Ishikawa (cell line): ENCODE measurements around the gene PLXNB1.

Source experiments
- CEBPB ChIP-seq: IDR thresholded peaks from 2 replicates; pipeline ENCODE4 v1.6.1; 2012
- CREB1 ChIP-seq: IDR thresholded peaks from 2 replicates; pipeline ENCODE4 v1.6.1; 2012; ENCODE audit warnings: low read depth
- EGR1 ChIP-seq: IDR thresholded peaks from 2 replicates; pipeline ENCODE4 v1.6.1; 2012
- EP300 ChIP-seq: IDR thresholded peaks from 2 replicates; pipeline ENCODE4 v1.6.1; 2012; ENCODE audit warnings: borderline replicate concordance
- FOXM1 ChIP-seq: IDR thresholded peaks from 2 replicates; pipeline ENCODE4 v1.6.1; 2012; ENCODE audit warnings: low read depth, borderline replicate concordance
- NFIC ChIP-seq: IDR thresholded peaks from 2 replicates; pipeline ENCODE4 v1.6.1; 2012
- RAD21 ChIP-seq: IDR thresholded peaks from 2 replicates; pipeline ENCODE4 v1.6.1; 2012; ENCODE audit warnings: low read depth
- TAF1 ChIP-seq: IDR thresholded peaks from 2 replicates; pipeline ENCODE4 v1.6.1; 2012; ENCODE audit warnings: low read depth, mild to moderate bottlenecking
- TCF12 ChIP-seq: IDR thresholded peaks from 2 replicates; pipeline ENCODE4 v1.6.1; 2012; ENCODE audit warnings: low read depth
- TEAD4 ChIP-seq: IDR thresholded peaks from 2 replicates; pipeline ENCODE4 v1.6.1; 2012
- YY1 ChIP-seq: IDR thresholded peaks from 2 replicates; pipeline ENCODE4 v1.6.1; 2012; ENCODE audit warnings: low read depth
- ZBTB7A ChIP-seq: IDR thresholded peaks from 2 replicates; pipeline ENCODE4 v1.6.1; 2012; ENCODE audit warnings: low read depth
- TF ChIP-seq, protein P1 (sequence below): IDR thresholded peaks from 2 replicates; pipeline ENCODE4 v1.6.1; 2012; ENCODE audit warnings: low read depth, mild to moderate bottlenecking
- TF ChIP-seq, protein P2 (sequence below): IDR thresholded peaks from 2 replicates; pipeline ENCODE4 v1.6.1; 2012
- TF ChIP-seq, protein P3 (sequence below): IDR thresholded peaks from 2 replicates; pipeline ENCODE4 v1.6.1; 2012

The PLXNB1 gene

DNA sequence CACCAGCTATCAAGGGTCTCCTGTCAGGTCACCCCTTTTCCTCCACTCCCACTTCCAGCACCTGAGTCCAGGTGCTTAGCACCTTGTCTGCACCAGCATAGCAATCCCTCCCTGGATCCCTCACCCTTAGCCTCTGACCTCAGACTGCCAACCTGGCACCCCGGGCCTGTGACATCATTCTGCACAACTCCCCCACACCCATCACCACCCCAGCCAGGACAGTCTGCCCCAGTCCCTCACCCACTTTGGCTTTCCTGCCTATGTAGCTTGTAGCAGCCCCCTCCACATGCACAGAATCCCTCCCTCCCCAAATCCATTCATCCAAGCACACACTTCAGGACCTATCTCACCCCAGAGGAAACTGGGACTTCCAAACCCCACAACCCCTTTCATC, 819 bp upstream of the PLXNB1 start:
- TF ChIP-seq TAF1 (no peak), CREB1 (no peak), YY1 (no peak), RAD21 (no peak), EGR1 (no peak), CEBPB (no peak), TEAD4 (no peak), ZBTB7A (no peak), NFIC (no peak), EP300 (no peak), FOXM1 (no peak), TCF12 (no peak)
- TF ChIP-seq, protein P1, sequence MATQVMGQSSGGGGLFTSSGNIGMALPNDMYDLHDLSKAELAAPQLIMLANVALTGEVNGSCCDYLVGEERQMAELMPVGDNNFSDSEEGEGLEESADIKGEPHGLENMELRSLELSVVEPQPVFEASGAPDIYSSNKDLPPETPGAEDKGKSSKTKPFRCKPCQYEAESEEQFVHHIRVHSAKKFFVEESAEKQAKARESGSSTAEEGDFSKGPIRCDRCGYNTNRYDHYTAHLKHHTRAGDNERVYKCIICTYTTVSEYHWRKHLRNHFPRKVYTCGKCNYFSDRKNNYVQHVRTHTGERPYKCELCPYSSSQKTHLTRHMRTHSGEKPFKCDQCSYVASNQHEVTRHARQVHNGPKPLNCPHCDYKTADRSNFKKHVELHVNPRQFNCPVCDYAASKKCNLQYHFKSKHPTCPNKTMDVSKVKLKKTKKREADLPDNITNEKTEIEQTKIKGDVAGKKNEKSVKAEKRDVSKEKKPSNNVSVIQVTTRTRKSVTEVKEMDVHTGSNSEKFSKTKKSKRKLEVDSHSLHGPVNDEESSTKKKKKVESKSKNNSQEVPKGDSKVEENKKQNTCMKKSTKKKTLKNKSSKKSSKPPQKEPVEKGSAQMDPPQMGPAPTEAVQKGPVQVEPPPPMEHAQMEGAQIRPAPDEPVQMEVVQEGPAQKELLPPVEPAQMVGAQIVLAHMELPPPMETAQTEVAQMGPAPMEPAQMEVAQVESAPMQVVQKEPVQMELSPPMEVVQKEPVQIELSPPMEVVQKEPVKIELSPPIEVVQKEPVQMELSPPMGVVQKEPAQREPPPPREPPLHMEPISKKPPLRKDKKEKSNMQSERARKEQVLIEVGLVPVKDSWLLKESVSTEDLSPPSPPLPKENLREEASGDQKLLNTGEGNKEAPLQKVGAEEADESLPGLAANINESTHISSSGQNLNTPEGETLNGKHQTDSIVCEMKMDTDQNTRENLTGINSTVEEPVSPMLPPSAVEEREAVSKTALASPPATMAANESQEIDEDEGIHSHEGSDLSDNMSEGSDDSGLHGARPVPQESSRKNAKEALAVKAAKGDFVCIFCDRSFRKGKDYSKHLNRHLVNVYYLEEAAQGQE, result no peak
- TF ChIP-seq, protein P2, sequence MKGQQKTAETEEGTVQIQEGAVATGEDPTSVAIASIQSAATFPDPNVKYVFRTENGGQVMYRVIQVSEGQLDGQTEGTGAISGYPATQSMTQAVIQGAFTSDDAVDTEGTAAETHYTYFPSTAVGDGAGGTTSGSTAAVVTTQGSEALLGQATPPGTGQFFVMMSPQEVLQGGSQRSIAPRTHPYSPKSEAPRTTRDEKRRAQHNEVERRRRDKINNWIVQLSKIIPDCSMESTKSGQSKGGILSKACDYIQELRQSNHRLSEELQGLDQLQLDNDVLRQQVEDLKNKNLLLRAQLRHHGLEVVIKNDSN, result no peak
- TF ChIP-seq, protein P3, sequence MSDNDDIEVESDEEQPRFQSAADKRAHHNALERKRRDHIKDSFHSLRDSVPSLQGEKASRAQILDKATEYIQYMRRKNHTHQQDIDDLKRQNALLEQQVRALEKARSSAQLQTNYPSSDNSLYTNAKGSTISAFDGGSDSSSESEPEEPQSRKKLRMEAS, result no peak

DNA sequence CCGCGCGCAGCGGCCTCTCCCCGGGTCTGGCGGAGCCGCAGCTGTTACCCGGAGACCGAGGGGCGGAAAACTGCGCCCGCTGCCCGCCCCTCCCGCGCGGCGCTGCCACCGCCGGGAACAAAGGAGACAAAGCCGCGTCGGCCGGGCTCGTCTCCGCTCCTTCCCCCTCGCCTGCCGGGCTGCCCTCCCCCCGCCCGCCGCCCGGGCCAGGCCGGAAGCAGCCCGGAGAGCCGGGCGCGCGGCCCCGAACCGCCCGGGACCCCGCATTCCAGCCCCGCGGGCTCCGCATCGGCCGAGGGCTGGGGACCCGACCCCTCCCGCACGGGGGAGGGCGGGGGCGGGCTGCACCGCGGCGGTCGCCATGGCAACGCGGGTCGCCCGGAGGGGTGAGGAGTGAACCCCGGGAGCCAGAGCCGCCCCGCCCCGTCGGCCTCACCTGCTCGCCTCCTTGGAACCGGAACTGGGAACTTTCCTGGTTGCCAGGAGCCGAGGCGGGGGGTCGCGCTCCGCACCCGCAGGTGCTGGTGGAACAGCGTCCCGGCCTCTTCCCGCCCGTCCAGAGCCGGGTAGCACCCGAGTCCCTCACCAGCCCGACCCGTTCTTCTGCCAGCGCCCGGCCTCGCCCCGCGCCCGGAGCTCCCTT, 448 bp downstream of the PLXNB1 start:
- TF ChIP-seq, protein P2, result 0 out of 2 replicates have a peak, but pooled peaks have one; percentile 13
- TF ChIP-seq EGR1 (peak; percentile 62), RAD21 (no peak), CREB1 (no peak), YY1 (no peak), FOXM1 (no peak), ZBTB7A (peak; percentile 80; the same call in 1 of the 2 replicates), NFIC (peak; percentile 15; the same call in 1 of the 2 replicates), TEAD4 (peak; percentile 4; the same call in 1 of the 2 replicates)
- TF ChIP-seq, protein P3, result no peak; the same call in 1 of the 2 replicates

DNA sequence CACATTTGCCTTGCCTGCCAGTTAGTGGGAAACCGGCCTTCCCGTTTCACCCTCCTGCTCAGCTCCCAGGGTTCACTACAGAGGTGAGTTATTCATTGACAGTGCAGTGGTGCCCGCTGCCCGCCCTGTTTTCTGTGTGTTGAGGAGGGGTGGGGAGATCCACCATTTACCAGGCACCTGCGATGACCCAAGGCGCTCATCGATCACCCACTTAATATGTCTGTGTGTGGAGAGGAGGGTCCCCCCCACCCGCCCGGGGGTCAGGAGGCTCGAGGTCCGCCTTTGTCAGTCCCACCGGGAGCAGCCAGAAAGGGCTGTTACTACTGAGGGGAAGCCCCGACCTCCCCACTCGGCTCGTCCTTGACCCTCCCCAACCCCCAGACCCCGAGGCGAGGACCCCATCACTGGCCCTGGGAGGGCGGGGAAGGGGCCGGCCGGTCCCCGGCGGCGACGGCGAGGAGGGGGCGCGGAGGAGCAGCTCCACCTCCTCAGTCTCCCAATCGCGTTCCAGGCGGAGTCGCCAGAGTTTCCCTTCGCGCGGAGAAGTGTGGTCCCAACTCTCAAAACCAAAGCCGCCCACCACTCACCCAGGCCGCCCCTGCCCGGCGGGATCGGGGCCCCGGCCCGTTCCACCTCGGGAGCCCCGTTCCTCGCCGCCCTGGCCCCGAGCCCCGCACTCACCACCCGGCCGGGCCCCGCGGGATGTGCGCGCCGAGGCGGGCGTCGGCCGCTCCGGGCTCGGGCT, 1.1 kb downstream of the PLXNB1 start:
- TF ChIP-seq TAF1 (peak; percentile 26; the same call in 1 of the 2 replicates), ZBTB7A (0 out of 2 replicates have a peak, but pooled peaks have one; percentile 5), RAD21 (no peak), NFIC (no peak)
- TF ChIP-seq, protein P3, result 0 out of 2 replicates have a peak, but pooled peaks have one; percentile 6

DNA sequence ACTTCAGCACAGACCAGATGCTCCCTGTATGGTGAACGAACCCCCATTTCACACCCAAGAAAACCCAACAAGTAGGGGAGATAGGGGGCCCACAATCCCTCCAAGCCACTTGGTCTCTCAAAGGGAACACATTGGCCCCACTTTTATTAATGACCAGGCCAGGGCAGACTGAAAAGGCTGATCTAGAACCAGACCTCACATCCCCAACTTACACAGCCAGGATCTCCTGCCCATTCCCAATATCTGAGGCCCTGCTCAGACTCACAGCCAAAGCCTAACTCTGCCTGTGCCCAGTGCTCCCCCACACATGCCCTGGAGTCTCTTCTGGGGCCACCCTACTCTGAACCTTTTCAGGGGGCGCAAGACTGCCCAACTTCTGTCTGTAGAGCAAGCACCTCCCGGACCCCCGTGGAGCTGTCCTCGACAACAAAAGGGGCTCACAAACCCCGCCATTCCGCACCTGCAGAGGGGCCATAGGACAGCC, 1.8 kb downstream of the PLXNB1 start:
- TF ChIP-seq, protein P1, result no peak
- no peak for TF ChIP-seq ZBTB7A
- TF ChIP-seq TCF12, result no peak

DNA sequence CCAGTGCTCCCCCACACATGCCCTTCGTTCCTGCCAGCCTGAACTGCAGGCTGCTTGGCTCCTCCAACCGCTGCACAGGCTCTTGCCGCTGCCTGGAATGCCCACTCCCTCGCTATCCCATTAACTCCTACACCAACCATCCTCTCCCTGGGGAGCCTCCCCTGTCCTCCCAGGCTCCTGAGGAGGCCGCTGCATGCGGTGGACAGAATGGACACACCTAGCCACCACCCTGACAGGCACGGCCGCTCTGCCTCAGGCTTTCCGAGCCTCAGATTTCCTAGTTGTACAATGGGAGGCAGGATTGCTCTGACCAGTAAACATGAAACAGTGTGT, 2.3 kb downstream of the PLXNB1 start:
- TF ChIP-seq, protein P2, result no peak
- TF ChIP-seq TEAD4 (no peak), FOXM1 (no peak)
